ENCODE measurements around the gene FUS. TPM values are rescaled to one million over a fixed set of nuclear protein-coding genes. Genes with fewer than 3 reads are reported as not detected.
"Not testable (repeated sequence)": the region's sequence is repeated elsewhere in the genome, so short reads cannot be mapped to it uniquely, and the experiment has no call there.

FUS gene
- total and polyA plus RNA-seq, 2 donors (not counting 1 experiment from before 2014, with no cell fraction given): 44.3 to 199 TPM

- no peak for TF ChIP-seq EZH2 (IDR thresholded peaks at IDR 0.05; ENCODE audit: low read length, missing control alignments)
- TF ChIP-seq CTCF (conservative IDR thresholded peaks at IDR 0.05 in 1 of 2, IDR thresholded peaks at IDR 0.05 in 1 of 2; ENCODE audit: low read depth in 1 of 2, low read length in 2 of 2): no peak
- Histone ChIP-seq H3K27ac (ENCODE audit: insufficient read depth, low read length) (no peak overlapping the region), H3K36me3 (ENCODE audit: control insufficient read depth, insufficient read depth, low read length) (peaks cover 20% of the 10 kb centered on the region), H3K9me3 (ENCODE audit: control insufficient read depth, insufficient read depth, low read depth, low read length) (no peaks in the 10 kb centered on the region), H2AFZ (ENCODE audit: low read length) (no peak overlapping the region), H3K79me2 (ENCODE audit: control insufficient read depth, insufficient read depth, low read length) (peaks cover 4% of the 10 kb centered on the region), H3K9ac (ENCODE audit: insufficient read depth, low read length) (no peak overlapping the region), H4K20me1 (ENCODE audit: control insufficient read depth, extremely low read depth, insufficient read depth, low read length) (no peaks in the 10 kb centered on the region), H3K4me2 (ENCODE audit: extremely low read depth, insufficient read depth, low read length) (no peak overlapping the region), H3K4me1 (ENCODE audit: control insufficient read depth, extremely low read depth, insufficient read depth, low read length) (no peaks in the 10 kb centered on the region), H3K4me3 (replicated peaks in 1 of 4; ENCODE audit: control extremely low read depth in 1 of 4, insufficient read depth in 1 of 4, low read depth in 3 of 4, low read length in 4 of 4) (no peak overlapping the region), H3K27me3 (ENCODE audit: control insufficient read depth, insufficient read depth, low read length) (no peaks in the 10 kb centered on the region)
- DNase-seq (ENCODE audit: low read depth in 2 of 2): no peak
Measured at GRCh38 chr16:31196324-31197088, 16.6 kb downstream of the FUS start.

- Histone ChIP-seq H3K27ac (ENCODE audit: insufficient read depth, low read length) (no peak overlapping the region), H3K9me3 (ENCODE audit: control insufficient read depth, insufficient read depth, low read depth, low read length) (no peaks in the 10 kb centered on the region), H2AFZ (ENCODE audit: low read length) (no peak overlapping the region), H4K20me1 (ENCODE audit: control insufficient read depth, extremely low read depth, insufficient read depth, low read length) (no peaks in the 10 kb centered on the region), H3K27me3 (ENCODE audit: control insufficient read depth, insufficient read depth, low read length) (no peaks in the 10 kb centered on the region), H3K4me3 (replicated peaks in 1 of 4; ENCODE audit: control extremely low read depth in 1 of 4, insufficient read depth in 1 of 4, low read depth in 3 of 4, low read length in 4 of 4) (no peak overlapping the region), H3K36me3 (ENCODE audit: control insufficient read depth, insufficient read depth, low read length) (peaks cover 11% of the 10 kb centered on the region), H3K4me2 (ENCODE audit: extremely low read depth, insufficient read depth, low read length) (no peak overlapping the region), H3K4me1 (ENCODE audit: control insufficient read depth, extremely low read depth, insufficient read depth, low read length) (no peaks in the 10 kb centered on the region), H3K79me2 (ENCODE audit: control insufficient read depth, insufficient read depth, low read length) (peaks cover 2% of the 10 kb centered on the region), H3K9ac (ENCODE audit: insufficient read depth, low read length) (no peak overlapping the region)
- TF ChIP-seq EZH2 (IDR thresholded peaks at IDR 0.05; ENCODE audit: low read length, missing control alignments) (no peak), CTCF (conservative IDR thresholded peaks at IDR 0.05 in 1 of 2, IDR thresholded peaks at IDR 0.05 in 1 of 2; ENCODE audit: low read depth in 1 of 2, low read length in 2 of 2) (no peak)
- DNase-seq (ENCODE audit: low read depth in 2 of 2): no peak
Measured at GRCh38 chr16:31198207-31198882, 18.4 kb downstream of the FUS start.

- no peak for DNase-seq (ENCODE audit: low read depth in 2 of 2)
- H3K9ac ChIP-seq (ENCODE audit: insufficient read depth, low read length): no peak overlapping the region
- no peaks in the 10 kb centered on the region for H4K20me1 ChIP-seq (ENCODE audit: control insufficient read depth, extremely low read depth, insufficient read depth, low read length)
- H3K9me3 ChIP-seq (ENCODE audit: control insufficient read depth, insufficient read depth, low read depth, low read length): no peaks in the 10 kb centered on the region
- no peak overlapping the region for H3K4me2 ChIP-seq (ENCODE audit: extremely low read depth, insufficient read depth, low read length)
- no peak overlapping the region for H3K27ac ChIP-seq (ENCODE audit: insufficient read depth, low read length)
- H3K4me1 ChIP-seq (ENCODE audit: control insufficient read depth, extremely low read depth, insufficient read depth, low read length): no peaks in the 10 kb centered on the region
- no peaks in the 10 kb centered on the region for H3K27me3 ChIP-seq (ENCODE audit: control insufficient read depth, insufficient read depth, low read length)
- H3K4me3 ChIP-seq (replicated peaks in 1 of 4; ENCODE audit: control extremely low read depth in 1 of 4, insufficient read depth in 1 of 4, low read depth in 3 of 4, low read length in 4 of 4): no peak overlapping the region
- TF ChIP-seq CTCF (conservative IDR thresholded peaks at IDR 0.05 in 1 of 2, IDR thresholded peaks at IDR 0.05 in 1 of 2; ENCODE audit: low read depth in 1 of 2, low read length in 2 of 2) (no peak), EZH2 (IDR thresholded peaks at IDR 0.05; ENCODE audit: low read length, missing control alignments) (no peak)
- peaks cover 2% of the 10 kb centered on the region for H3K79me2 ChIP-seq (ENCODE audit: control insufficient read depth, insufficient read depth, low read length)
- peaks cover 8% of the 10 kb centered on the region for H3K36me3 ChIP-seq (ENCODE audit: control insufficient read depth, insufficient read depth, low read length)
- no peak overlapping the region for H2AFZ ChIP-seq (ENCODE audit: low read length)
Measured at GRCh38 chr16:31199430-31200041, 19.6 kb downstream of the FUS start.

- H3K36me3 ChIP-seq (ENCODE audit: control insufficient read depth, insufficient read depth, low read length); H4K20me1 ChIP-seq (ENCODE audit: control insufficient read depth, extremely low read depth, insufficient read depth, low read length); DNase-seq (ENCODE audit: low read depth in 2 of 2): not testable (repeated sequence)
Measured at GRCh38 chr16:31200111-31200510, 20.2 kb downstream of the FUS start.

More at GRCh38 chr16:31200111-31200510, 20.2 kb downstream of the FUS start:
- H3K4me2 ChIP-seq (ENCODE audit: extremely low read depth, insufficient read depth, low read length); H2AFZ ChIP-seq (ENCODE audit: low read length); H3K27me3 ChIP-seq (ENCODE audit: control insufficient read depth, insufficient read depth, low read length); H3K9me3 ChIP-seq (ENCODE audit: control insufficient read depth, insufficient read depth, low read depth, low read length); H3K4me1 ChIP-seq (ENCODE audit: control insufficient read depth, extremely low read depth, insufficient read depth, low read length); H3K4me3 ChIP-seq (replicated peaks in 1 of 4; ENCODE audit: control extremely low read depth in 1 of 4, insufficient read depth in 1 of 4, low read depth in 3 of 4, low read length in 4 of 4); H3K79me2 ChIP-seq (ENCODE audit: control insufficient read depth, insufficient read depth, low read length); H3K9ac ChIP-seq (ENCODE audit: insufficient read depth, low read length); H3K27ac ChIP-seq (ENCODE audit: insufficient read depth, low read length): not testable (repeated sequence)
